ENCODE data around the gene NME7. TPM values are rescaled to one million over a fixed set of nuclear protein-coding genes. Genes with fewer than 3 reads are reported as not detected.

NME7 gene
- total RNA-seq, 4 donors from 2014 or later = 5.0 to 8.9 (median 8.4) TPM

- 77 to 82% methylated on average over 2 of the region's 2 CpGs for WGBS, 2 donors
- H3K4me3 ChIP-seq (ENCODE audit: low read depth, poor library complexity, severe bottlenecking) = no peak overlapping the region
- intact Hi-C loops (cut with DNase I; ENCODE audit: low total_unique reads) = no loop called here
- no peak for DNase-seq (ENCODE audit: low spot score in 2 of 2)
- no peak for TF ChIP-seq POLR2A (IDR thresholded peaks at IDR 0.05)
- TF ChIP-seq, protein P1, sequence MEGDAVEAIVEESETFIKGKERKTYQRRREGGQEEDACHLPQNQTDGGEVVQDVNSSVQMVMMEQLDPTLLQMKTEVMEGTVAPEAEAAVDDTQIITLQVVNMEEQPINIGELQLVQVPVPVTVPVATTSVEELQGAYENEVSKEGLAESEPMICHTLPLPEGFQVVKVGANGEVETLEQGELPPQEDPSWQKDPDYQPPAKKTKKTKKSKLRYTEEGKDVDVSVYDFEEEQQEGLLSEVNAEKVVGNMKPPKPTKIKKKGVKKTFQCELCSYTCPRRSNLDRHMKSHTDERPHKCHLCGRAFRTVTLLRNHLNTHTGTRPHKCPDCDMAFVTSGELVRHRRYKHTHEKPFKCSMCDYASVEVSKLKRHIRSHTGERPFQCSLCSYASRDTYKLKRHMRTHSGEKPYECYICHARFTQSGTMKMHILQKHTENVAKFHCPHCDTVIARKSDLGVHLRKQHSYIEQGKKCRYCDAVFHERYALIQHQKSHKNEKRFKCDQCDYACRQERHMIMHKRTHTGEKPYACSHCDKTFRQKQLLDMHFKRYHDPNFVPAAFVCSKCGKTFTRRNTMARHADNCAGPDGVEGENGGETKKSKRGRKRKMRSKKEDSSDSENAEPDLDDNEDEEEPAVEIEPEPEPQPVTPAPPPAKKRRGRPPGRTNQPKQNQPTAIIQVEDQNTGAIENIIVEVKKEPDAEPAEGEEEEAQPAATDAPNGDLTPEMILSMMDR (IDR thresholded peaks at IDR 0.05) = no peak
These were observed 132.0 kb downstream of the NME7 start for GRCh38 chr1:169235568-169235967.

DNA sequence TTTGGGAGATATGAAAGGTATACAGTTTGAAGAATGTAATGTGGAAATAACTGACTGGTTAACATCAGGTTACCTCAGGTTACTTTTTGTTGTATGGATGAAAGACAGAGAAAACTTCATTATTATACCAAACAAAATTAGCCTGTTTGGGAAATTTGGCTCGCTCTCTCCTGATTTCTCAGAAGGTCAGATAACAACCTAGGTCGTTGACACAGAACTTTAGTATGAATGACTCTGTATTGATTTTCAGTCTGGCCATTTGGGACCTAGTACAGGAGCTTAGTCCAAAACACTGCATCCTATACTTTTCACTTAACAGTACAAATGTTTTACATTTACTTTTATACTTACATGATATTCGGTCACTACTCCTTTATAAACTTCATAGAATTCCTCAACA, 132.8 kb downstream of the NME7 start:
- WGBS, 2 donors = 94 to 95% methylated on average over 3 of the region's 3 CpGs
- DNase-seq (ENCODE audit: low spot score in 2 of 2) = no peak
- intact Hi-C loops (cut with DNase I; ENCODE audit: low total_unique reads) = no loop called here
- TF ChIP-seq, protein P1 (IDR thresholded peaks at IDR 0.05) = no peak
- TF ChIP-seq POLR2A (IDR thresholded peaks at IDR 0.05) = no peak
- no peak overlapping the region for H3K4me3 ChIP-seq (ENCODE audit: low read depth, poor library complexity, severe bottlenecking)

GRCh38 chr1:169217636-169218035, 150.0 kb downstream of the NME7 start:
- WGBS, 2 donors = 79 to 82% methylated on average over 3 of the region's 3 CpGs
- H3K4me3 ChIP-seq (ENCODE audit: low read depth, poor library complexity, severe bottlenecking) = no peak overlapping the region
- intact Hi-C loops (cut with DNase I; ENCODE audit: low total_unique reads) = no loop called here
- TF ChIP-seq POLR2A (IDR thresholded peaks at IDR 0.05) = no peak
- no peak for DNase-seq (ENCODE audit: low spot score in 2 of 2)

GRCh38 chr1:169214598-169214997, 153.0 kb downstream of the NME7 start:
- TF ChIP-seq, protein P1 (IDR thresholded peaks at IDR 0.05) = no peak
- no peak for TF ChIP-seq POLR2A (IDR thresholded peaks at IDR 0.05)
- 94 to 98% methylated on average over 4 of the region's 4 CpGs for WGBS, 2 donors

GRCh38 chr1:169212088-169212487, 155.5 kb downstream of the NME7 start:
- TF ChIP-seq, protein P1 (IDR thresholded peaks at IDR 0.05) = no peak
- TF ChIP-seq POLR2A (IDR thresholded peaks at IDR 0.05) = no peak
- DNase-seq (ENCODE audit: low spot score in 2 of 2) = no peak
- intact Hi-C loops (cut with DNase I; ENCODE audit: low total_unique reads) = no loop called here
- H3K4me3 ChIP-seq (ENCODE audit: low read depth, poor library complexity, severe bottlenecking) = no peak overlapping the region

More at GRCh38 chr1:169214598-169214997, 153.0 kb downstream of the NME7 start:
- H3K4me3 ChIP-seq (ENCODE audit: low read depth, poor library complexity, severe bottlenecking) = no peak overlapping the region
- DNase-seq (ENCODE audit: low spot score in 2 of 2) = no peak
- intact Hi-C loops (cut with DNase I; ENCODE audit: low total_unique reads) = no loop called here

- DNase-seq (ENCODE audit: low spot score in 2 of 2) = no peak
- intact Hi-C loops (cut with DNase I; ENCODE audit: low total_unique reads) = no loop called here
- 63 to 68% methylated on average over 1 of the region's 1 CpG for WGBS, 2 donors
- no peak overlapping the region for H3K4me3 ChIP-seq (ENCODE audit: low read depth, poor library complexity, severe bottlenecking)
- no peak for TF ChIP-seq POLR2A (IDR thresholded peaks at IDR 0.05)
- TF ChIP-seq, protein P1 (IDR thresholded peaks at IDR 0.05) = no peak
These were observed 159.6 kb downstream of the NME7 start for GRCh38 chr1:169207797-169208520.
